Measurements from ENCODE around the gene DRD2. TPM values are rescaled to one million over a fixed set of nuclear protein-coding genes. Genes with fewer than 3 reads are reported as not detected.
A peak's percentile ranks its signal among the peaks of the same experiment; 100 is the strongest.

DRD2 gene
- total and polyA plus RNA-seq, 3 donors from 2014 or later = 0.74 to 2.6 (median 2.5) TPM

DNA sequence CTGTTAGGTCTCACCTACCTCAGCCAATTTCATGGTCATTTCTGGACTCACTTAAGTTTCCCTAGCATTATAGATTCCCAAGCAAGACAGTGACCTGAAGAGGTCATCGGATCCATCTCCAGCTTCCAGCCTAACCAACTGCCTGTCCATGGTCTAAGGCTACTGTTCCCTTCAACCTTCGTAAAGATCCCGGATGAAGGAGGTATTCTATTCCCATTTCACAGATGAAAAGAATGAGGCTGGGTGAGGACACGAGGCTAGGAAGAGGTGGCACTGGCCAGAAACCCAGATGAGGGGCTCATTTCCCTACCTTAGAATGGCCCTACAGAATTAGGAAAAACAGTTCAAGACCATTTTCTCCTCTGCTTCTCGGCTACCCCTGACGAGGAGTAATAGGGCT is 31.3 kb upstream of the DRD2 start:
- TF ChIP-seq POLR2A (IDR thresholded peaks at IDR 0.05) = no peak
- TF ChIP-seq, protein P1, sequence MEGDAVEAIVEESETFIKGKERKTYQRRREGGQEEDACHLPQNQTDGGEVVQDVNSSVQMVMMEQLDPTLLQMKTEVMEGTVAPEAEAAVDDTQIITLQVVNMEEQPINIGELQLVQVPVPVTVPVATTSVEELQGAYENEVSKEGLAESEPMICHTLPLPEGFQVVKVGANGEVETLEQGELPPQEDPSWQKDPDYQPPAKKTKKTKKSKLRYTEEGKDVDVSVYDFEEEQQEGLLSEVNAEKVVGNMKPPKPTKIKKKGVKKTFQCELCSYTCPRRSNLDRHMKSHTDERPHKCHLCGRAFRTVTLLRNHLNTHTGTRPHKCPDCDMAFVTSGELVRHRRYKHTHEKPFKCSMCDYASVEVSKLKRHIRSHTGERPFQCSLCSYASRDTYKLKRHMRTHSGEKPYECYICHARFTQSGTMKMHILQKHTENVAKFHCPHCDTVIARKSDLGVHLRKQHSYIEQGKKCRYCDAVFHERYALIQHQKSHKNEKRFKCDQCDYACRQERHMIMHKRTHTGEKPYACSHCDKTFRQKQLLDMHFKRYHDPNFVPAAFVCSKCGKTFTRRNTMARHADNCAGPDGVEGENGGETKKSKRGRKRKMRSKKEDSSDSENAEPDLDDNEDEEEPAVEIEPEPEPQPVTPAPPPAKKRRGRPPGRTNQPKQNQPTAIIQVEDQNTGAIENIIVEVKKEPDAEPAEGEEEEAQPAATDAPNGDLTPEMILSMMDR (IDR thresholded peaks at IDR 0.05) = no peak
- H3K4me3 ChIP-seq = no peak overlapping the region
- WGBS, 2 donors = 77 to 79% methylated on average over 6 of the region's 6 CpGs
- H3K36me3 ChIP-seq (ENCODE audit: low read depth, missing control alignments) = no peaks in the 10 kb centered on the region
- intact Hi-C loops (cut with DNase I; ENCODE audit: low total_unique reads) = no loop called here
- H3K27me3 ChIP-seq = no peaks in the 10 kb centered on the region
- no peaks in the 10 kb centered on the region for H3K9me3 ChIP-seq
- DNase-seq = no peak
- no peaks in the 10 kb centered on the region for H3K4me1 ChIP-seq
- peak overlapping the region in 1 of 2 donors; percentile 54 for H3K27ac ChIP-seq

DNA sequence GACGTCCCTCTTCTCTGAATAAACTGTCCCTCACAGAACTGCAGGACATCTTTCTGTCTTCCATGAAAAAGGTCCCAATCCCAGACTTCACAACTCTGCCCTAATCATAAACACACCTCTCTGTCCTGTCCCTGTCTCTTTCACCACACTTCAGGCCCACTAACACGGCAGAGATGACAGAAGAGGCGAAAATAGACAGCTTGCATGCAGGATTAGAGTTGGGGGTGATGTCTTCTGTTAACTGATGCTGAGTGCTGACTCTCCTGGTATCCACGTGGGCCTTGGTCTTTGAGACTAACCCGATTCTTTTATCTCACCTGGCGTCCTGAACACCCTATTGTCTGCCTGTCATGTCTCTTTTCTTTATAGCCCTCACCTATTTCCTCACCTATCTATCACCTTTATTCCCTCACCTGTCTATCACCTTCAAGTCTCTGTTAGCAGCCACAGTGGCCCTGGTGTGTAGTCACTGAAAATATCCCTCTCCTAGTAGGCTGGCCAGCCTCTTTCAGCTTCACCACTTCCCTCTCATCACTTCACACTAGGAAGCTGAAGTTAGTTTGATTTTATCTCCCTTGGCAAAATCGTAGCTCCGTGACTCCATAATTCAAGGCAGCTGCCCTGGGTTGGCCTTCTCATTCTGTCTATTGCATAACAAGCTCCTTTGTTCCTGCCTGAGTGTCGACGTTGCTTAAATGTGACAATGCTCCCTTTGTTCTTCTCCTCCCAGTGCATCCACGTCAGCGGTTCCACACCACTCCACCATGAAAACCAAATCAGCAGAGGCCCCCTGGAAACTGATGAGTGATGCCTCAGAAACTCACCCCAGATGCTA is 30.6 kb upstream of the DRD2 start:
- Histone ChIP-seq H3K27me3 (no peaks in the 10 kb centered on the region), H3K9me3 (no peaks in the 10 kb centered on the region), H3K4me3 (no peak overlapping the region), H3K27ac (peak overlapping the region in 1 of 2 donors; percentile 54), H3K36me3 (ENCODE audit: low read depth, missing control alignments) (no peaks in the 10 kb centered on the region), H3K4me1 (no peaks in the 10 kb centered on the region)
- 45 to 60% methylated on average over 12 of the region's 12 CpGs for WGBS, 2 donors
- intact Hi-C loops (cut with DNase I; ENCODE audit: low total_unique reads) = no loop called here
- DNase-seq = peak; percentile 77
- no peak for TF ChIP-seq POLR2A (IDR thresholded peaks at IDR 0.05)
- TF ChIP-seq, protein P1 (IDR thresholded peaks at IDR 0.05) = no peak

DNA sequence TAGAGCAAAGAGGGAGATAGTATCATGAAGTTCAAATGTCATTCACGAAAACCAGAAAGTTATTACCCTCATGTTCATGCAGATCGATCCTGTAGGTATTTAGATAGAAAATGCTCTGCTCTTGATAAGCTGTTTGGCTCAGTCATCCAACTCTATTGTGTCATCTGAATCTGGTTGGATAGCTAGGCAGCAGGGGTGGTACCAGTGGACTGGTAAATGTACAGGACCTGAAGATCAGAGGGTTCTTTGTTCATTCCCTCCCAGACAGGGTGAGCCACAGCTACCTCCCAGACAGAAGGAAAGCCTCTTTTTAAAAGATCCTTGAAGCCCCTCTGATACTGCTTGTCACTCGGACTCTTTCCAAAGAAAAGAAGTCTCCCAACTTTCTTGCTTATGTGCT is 29.8 kb upstream of the DRD2 start:
- H3K27me3 ChIP-seq = no peaks in the 10 kb centered on the region
- DNase-seq = peak; percentile 20
- no peaks in the 10 kb centered on the region for H3K36me3 ChIP-seq (ENCODE audit: low read depth, missing control alignments)
- intact Hi-C loops (cut with DNase I; ENCODE audit: low total_unique reads) = no loop called here
- H3K4me1 ChIP-seq = no peaks in the 10 kb centered on the region
- TF ChIP-seq POLR2A (IDR thresholded peaks at IDR 0.05) = no peak
- TF ChIP-seq, protein P1 (IDR thresholded peaks at IDR 0.05) = no peak
- no peak overlapping the region for H3K4me3 ChIP-seq
- H3K9me3 ChIP-seq = no peaks in the 10 kb centered on the region
- 56 to 72% methylated on average over 3 of the region's 3 CpGs for WGBS, 2 donors
- H3K27ac ChIP-seq = no peak overlapping the region

DNA sequence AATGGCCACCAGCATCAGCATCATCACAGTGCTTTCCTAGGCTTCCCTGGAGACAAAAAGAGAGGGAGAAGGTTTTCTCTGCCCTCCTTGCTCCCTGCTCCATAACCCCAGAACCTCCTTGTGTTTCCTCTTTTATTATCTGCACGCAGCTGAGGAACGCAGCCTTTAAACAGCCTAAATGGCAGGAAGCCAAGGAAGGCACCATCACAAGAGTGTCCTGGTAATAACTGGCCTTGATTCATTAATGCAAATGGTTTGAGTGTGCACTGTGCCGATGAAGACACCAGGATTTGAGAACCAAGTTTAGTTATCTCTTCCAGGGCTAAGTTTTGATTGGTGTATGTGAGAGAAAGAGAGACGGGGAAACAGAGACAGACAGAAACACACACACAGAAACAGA is 29.4 kb upstream of the DRD2 start:
- no peaks in the 10 kb centered on the region for H3K36me3 ChIP-seq (ENCODE audit: low read depth, missing control alignments)
- H3K27ac ChIP-seq = no peak overlapping the region
- DNase-seq = peak; percentile 26
- H3K9me3 ChIP-seq = no peaks in the 10 kb centered on the region
- no peaks in the 10 kb centered on the region for H3K27me3 ChIP-seq
- no peak overlapping the region for H3K4me3 ChIP-seq
- intact Hi-C loops (cut with DNase I; ENCODE audit: low total_unique reads) = no loop called here
- 41 to 43% methylated on average over 4 of the region's 4 CpGs for WGBS, 2 donors
- H3K4me1 ChIP-seq = no peaks in the 10 kb centered on the region
- TF ChIP-seq POLR2A (IDR thresholded peaks at IDR 0.05) = no peak
- TF ChIP-seq, protein P1 (IDR thresholded peaks at IDR 0.05) = no peak

DNA sequence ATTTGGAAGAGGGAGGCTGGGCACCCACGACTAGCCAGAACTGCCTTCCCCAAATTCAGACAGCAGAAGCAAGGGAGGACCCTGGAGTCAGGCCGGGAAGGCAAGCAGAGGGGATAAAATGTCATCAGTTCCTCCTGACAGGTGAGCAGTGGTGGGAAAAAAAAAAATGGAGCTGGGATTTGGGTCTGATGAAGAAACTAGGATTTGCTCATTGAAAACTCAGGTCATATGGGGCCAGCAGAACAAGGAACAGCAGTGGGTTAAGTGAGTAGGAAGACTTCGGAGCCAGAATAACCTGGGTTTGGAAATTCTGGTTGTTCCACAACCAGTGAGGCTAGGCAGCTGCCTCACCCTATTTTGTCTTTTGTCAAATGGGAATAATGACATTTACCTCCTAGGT is 28.9 kb upstream of the DRD2 start:
- H3K9me3 ChIP-seq = no peaks in the 10 kb centered on the region
- no peak for DNase-seq
- 88% methylated on average over 3 of the region's 3 CpGs for WGBS, 2 donors
- intact Hi-C loops (cut with DNase I; ENCODE audit: low total_unique reads) = no loop called here
- H3K27ac ChIP-seq = no peak overlapping the region
- no peaks in the 10 kb centered on the region for H3K36me3 ChIP-seq (ENCODE audit: low read depth, missing control alignments)
- H3K4me3 ChIP-seq = no peak overlapping the region
- H3K4me1 ChIP-seq = no peaks in the 10 kb centered on the region
- H3K27me3 ChIP-seq = no peaks in the 10 kb centered on the region
- TF ChIP-seq, protein P1 (IDR thresholded peaks at IDR 0.05) = no peak
- TF ChIP-seq POLR2A (IDR thresholded peaks at IDR 0.05) = no peak

Measured in testis (tissue), 3 donors.